DND-41 (cell line): ENCODE results near the gene EPB41L5.

Experiments used
- EZH2 ChIP-seq: IDR thresholded peaks from 3 replicates; pipeline ENCODE4 v1.6.1; 2012; ENCODE audit warnings: borderline replicate concordance, low read depth, mild to moderate bottlenecking, moderate library complexity, low read length, inconsistent platforms; ENCODE audit not compliant: severe bottlenecking
- TF ChIP-seq, protein P1 (sequence below): IDR thresholded peaks from 2 replicates; pipeline ENCODE4 v1.5.1; 2012; ENCODE audit warnings: borderline replicate concordance, low read length, moderate library complexity, mild to moderate bottlenecking; ENCODE audit not compliant: poor library complexity, severe bottlenecking; ENCODE audit errors: extremely low read depth

DNA sequence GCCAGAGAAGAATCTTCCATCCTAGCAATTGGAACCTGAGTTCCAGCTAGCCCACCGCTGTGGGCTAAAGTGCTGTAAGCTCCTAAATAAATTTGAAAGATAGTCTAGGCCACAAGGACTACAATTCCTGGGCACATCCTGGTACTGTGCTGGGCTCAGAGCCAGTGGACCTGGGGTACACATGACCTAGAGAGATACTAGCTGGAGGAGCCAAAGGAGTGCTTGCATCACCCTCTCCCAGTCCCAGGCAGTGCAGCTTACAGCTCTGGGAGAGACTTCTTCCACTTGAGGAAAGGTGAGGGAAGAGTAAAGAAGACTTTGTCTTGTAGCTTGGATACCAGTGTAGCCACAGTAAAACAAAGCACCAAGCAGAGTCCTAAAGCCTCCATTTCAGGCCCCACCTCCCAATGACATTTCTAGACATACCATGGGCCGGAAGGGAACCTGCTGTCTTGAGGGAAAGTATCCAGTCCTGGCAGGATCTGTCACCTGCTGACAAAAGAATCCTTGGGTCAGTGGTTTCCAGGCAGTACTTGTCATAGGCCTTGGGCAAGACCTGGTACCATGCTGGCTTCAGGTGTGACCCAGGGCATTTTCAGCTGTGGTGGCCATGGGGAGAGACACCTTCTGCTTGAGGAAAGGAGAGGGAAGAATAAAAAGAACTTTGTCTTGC lies 120.8 kb downstream of the EPB41L5 start:
- TF ChIP-seq EZH2, result no peak
- TF ChIP-seq, protein P1, sequence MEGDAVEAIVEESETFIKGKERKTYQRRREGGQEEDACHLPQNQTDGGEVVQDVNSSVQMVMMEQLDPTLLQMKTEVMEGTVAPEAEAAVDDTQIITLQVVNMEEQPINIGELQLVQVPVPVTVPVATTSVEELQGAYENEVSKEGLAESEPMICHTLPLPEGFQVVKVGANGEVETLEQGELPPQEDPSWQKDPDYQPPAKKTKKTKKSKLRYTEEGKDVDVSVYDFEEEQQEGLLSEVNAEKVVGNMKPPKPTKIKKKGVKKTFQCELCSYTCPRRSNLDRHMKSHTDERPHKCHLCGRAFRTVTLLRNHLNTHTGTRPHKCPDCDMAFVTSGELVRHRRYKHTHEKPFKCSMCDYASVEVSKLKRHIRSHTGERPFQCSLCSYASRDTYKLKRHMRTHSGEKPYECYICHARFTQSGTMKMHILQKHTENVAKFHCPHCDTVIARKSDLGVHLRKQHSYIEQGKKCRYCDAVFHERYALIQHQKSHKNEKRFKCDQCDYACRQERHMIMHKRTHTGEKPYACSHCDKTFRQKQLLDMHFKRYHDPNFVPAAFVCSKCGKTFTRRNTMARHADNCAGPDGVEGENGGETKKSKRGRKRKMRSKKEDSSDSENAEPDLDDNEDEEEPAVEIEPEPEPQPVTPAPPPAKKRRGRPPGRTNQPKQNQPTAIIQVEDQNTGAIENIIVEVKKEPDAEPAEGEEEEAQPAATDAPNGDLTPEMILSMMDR, result no peak
